Suprapubic skin (tissue), 4 donors: ENCODE results near the gene BCAS1. TPM values are rescaled to one million over a fixed set of nuclear protein-coding genes. Genes with fewer than 3 reads are reported as not detected.

Source experiments
- DNase-seq, 2 donors: peaks; one replicate each; pipeline ENCODE4 v3.0.0-alpha.2; 2019; ENCODE audit warnings: low spot score in 2 of 2
- H3K27ac ChIP-seq: fragments of 200-600 bp; sonication (generic); one replicate; pipeline ENCODE4 v1.5.1; 2019
- H3K27me3 ChIP-seq: fragments of 200-600 bp; sonication (generic); one replicate; pipeline ENCODE4 v1.5.1; 2019
- H3K36me3 ChIP-seq: fragments of 200-600 bp; sonication (generic); one replicate; pipeline ENCODE4 v1.5.1; 2019
- H3K4me1 ChIP-seq: fragments of 200-600 bp; sonication (generic); one replicate; pipeline ENCODE4 v1.5.1; 2019
- H3K4me3 ChIP-seq: fragments of 200-600 bp; sonication (generic); one replicate; pipeline ENCODE4 v1.5.1; 2019; ENCODE audit warnings: mild to moderate bottlenecking
- H3K9me3 ChIP-seq: fragments of 200-600 bp; sonication (generic); one replicate; pipeline ENCODE4 v1.5.1; 2019
- EP300 ChIP-seq: sonication (generic); formaldehyde crosslinking; IDR thresholded peaks from one replicate; pipeline ENCODE4 v1.6.1; 2017; ENCODE audit warnings: antibody characterized with exemption
- POLR2A ChIP-seq, 2 donors: fragments of 450-650 bp; IDR thresholded peaks; one replicate each; pipeline ENCODE4 v1.6.1; 2017; ENCODE audit warnings: antibody characterized with exemption in 2 of 2, mild to moderate bottlenecking in 2 of 2, moderate library complexity in 2 of 2
- POLR2AphosphoS5 ChIP-seq, 3 donors: sonication (generic); formaldehyde crosslinking; IDR thresholded peaks; one replicate each; pipeline ENCODE4 v1.6.1; 2017; ENCODE audit warnings: antibody characterized with exemption in 3 of 3
- WGBS: methylation state at CpG from one replicate; pipeline ENCODE4 v1.1.5; 2018; 5-methylcytosine and 5-hydroxymethylcytosine counted together
- total RNA-seq, 4 donors: library from RNA; depleted of rRNA; stranded (reverse); fragments of >200 nt; gene quantifications; one replicate each; pipeline ENCODE4 v1.1.0, GENCODE V29; 2016
- TF ChIP-seq, protein P1 (sequence below), 2 donors: fragments of 200-600 bp in 1 of 2; fragments of 450-650 bp in 1 of 2; sonication (generic) in 1 of 2; IDR thresholded peaks; one replicate each; pipeline ENCODE4 v1.5.1; 2016 to 2019; ENCODE audit warnings: antibody characterized with exemption in 2 of 2, mild to moderate bottlenecking in 1 of 2, moderate library complexity in 1 of 2

BCAS1 gene
- total RNA-seq, 4 donors from 2014 or later: 1.7 to 3.4 (median 2.1) TPM

DNA sequence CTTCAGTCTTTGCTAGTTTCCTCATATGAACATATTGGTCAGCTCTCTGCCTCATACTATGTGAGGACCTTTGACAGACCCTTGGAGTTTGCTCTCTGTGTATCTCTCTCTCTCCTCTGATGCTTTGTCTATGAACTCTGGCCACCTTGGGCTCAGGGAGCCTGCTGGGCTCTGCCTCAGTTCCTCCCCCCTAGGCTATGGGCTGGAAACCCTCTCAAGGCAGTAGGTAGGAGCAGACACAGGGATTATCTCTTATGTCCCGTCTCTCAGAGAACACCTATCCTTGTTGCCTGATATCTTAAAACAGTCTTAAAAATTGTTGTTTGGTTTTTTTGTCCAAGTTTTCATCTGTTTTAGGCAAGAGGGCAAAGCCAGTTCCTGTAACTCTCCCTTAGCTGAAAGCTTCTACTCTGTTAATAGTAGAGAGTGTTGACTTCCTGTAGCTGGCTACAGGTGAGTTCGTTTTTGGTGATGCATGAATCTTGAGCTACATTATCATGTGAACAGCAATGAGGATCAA is 68.3 kb downstream of the BCAS1 start:
- Histone ChIP-seq H3K27me3 (peaks cover 6% of the 10 kb centered on the region), H3K4me3 (no peak overlapping the region), H3K27ac (no peak overlapping the region), H3K36me3 (no peaks in the 10 kb centered on the region), H3K9me3 (peaks cover 4% of the 10 kb centered on the region), H3K4me1 (no peaks in the 10 kb centered on the region)
- no peak for DNase-seq
- TF ChIP-seq, protein P1, sequence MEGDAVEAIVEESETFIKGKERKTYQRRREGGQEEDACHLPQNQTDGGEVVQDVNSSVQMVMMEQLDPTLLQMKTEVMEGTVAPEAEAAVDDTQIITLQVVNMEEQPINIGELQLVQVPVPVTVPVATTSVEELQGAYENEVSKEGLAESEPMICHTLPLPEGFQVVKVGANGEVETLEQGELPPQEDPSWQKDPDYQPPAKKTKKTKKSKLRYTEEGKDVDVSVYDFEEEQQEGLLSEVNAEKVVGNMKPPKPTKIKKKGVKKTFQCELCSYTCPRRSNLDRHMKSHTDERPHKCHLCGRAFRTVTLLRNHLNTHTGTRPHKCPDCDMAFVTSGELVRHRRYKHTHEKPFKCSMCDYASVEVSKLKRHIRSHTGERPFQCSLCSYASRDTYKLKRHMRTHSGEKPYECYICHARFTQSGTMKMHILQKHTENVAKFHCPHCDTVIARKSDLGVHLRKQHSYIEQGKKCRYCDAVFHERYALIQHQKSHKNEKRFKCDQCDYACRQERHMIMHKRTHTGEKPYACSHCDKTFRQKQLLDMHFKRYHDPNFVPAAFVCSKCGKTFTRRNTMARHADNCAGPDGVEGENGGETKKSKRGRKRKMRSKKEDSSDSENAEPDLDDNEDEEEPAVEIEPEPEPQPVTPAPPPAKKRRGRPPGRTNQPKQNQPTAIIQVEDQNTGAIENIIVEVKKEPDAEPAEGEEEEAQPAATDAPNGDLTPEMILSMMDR (IDR thresholded peaks at IDR 0.05): no peak
- TF ChIP-seq POLR2A (IDR thresholded peaks at IDR 0.05) (no peak), EP300 (no peak), POLR2AphosphoS5 (IDR thresholded peaks at IDR 0.05) (no peak)
- 86% methylated on average over 2 of the region's 2 CpGs for WGBS

DNA sequence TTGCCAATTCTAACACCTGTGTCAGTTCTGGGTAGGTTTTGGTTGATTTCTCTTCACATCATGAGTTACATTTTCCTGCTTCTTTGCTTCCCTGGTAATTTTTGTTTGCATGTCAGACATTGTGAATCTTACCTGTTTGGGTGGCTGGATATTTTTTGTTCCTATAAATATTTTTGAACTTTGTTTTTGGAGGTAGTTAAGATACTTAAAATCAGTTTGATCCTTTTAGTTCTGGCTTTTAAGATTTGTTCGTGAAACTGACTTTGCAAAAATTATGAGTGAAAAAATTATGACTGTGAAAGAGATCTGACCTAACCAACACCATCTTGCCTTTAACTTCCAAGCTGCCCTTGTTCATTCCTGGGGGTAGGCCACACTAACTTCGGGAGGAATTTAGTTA is 69.5 kb downstream of the BCAS1 start:
- WGBS: 63% methylated on average over 2 of the region's 2 CpGs
- DNase-seq: no peak
- Histone ChIP-seq H3K27me3 (peaks cover 9% of the 10 kb centered on the region), H3K27ac (no peak overlapping the region), H3K4me1 (no peaks in the 10 kb centered on the region), H3K4me3 (no peak overlapping the region), H3K36me3 (no peaks in the 10 kb centered on the region), H3K9me3 (peaks cover 4% of the 10 kb centered on the region)
- TF ChIP-seq POLR2AphosphoS5 (IDR thresholded peaks at IDR 0.05): no peak
- TF ChIP-seq EP300: no peak
- TF ChIP-seq, protein P1 (IDR thresholded peaks at IDR 0.05): no peak
- no peak for TF ChIP-seq POLR2A (IDR thresholded peaks at IDR 0.05)

DNA sequence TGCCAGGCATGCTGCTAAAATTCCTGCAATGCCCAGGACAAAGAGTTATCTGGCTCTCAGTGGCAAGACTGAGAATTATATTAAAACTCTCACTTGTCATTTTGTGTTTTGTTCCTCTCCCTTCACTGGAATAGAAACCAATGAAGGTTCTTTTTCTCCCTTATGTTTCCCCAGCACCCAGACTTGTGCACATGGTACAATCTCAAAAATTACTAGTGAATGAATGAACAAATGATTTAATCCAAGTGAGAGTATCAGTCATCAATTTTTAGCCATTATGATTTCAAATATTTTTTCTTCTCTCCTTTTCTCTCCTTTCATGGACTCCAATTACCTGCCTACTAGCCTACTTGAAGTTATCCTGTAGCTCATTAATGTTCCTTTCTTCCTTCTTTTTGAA is 70.1 kb downstream of the BCAS1 start:
- Histone ChIP-seq H3K4me1 (no peaks in the 10 kb centered on the region), H3K27me3 (peaks cover 4% of the 10 kb centered on the region), H3K36me3 (no peaks in the 10 kb centered on the region), H3K4me3 (no peak overlapping the region), H3K27ac (no peak overlapping the region), H3K9me3 (peaks cover 4% of the 10 kb centered on the region)
- no peak for TF ChIP-seq EP300
- TF ChIP-seq, protein P1 (IDR thresholded peaks at IDR 0.05): no peak
- TF ChIP-seq POLR2AphosphoS5 (IDR thresholded peaks at IDR 0.05): no peak
- no peak for TF ChIP-seq POLR2A (IDR thresholded peaks at IDR 0.05)
- DNase-seq: no peak

DNA sequence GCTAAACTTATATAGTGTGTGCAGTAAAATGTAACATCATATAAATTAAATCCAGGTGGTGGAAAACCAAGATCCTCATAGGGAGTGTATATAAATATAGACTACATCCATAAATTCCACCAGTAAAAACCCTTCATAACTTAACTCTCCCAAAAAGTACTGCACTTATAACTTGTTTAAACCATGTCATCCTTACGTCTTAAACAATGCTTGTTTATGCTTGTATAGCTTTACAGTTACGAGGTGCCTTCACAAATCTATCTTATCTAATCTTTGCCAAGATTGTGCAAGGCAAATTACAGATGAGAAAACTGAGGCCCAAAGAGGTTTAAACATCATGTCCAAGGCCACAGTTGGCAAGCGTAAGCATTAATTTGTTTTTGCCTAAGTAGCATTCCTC is 71.3 kb downstream of the BCAS1 start:
- WGBS: 81% methylated on average over 3 of the region's 3 CpGs
- no peaks in the 10 kb centered on the region for H3K36me3 ChIP-seq
- no peak for DNase-seq
- peaks cover 4% of the 10 kb centered on the region for H3K27me3 ChIP-seq
- TF ChIP-seq EP300 (no peak), POLR2AphosphoS5 (IDR thresholded peaks at IDR 0.05) (no peak), POLR2A (IDR thresholded peaks at IDR 0.05) (no peak)
- TF ChIP-seq, protein P1 (IDR thresholded peaks at IDR 0.05): no peak
- H3K27ac ChIP-seq: no peak overlapping the region
- H3K4me3 ChIP-seq: no peak overlapping the region
- H3K4me1 ChIP-seq: no peaks in the 10 kb centered on the region
- peaks cover 4% of the 10 kb centered on the region for H3K9me3 ChIP-seq

DNA sequence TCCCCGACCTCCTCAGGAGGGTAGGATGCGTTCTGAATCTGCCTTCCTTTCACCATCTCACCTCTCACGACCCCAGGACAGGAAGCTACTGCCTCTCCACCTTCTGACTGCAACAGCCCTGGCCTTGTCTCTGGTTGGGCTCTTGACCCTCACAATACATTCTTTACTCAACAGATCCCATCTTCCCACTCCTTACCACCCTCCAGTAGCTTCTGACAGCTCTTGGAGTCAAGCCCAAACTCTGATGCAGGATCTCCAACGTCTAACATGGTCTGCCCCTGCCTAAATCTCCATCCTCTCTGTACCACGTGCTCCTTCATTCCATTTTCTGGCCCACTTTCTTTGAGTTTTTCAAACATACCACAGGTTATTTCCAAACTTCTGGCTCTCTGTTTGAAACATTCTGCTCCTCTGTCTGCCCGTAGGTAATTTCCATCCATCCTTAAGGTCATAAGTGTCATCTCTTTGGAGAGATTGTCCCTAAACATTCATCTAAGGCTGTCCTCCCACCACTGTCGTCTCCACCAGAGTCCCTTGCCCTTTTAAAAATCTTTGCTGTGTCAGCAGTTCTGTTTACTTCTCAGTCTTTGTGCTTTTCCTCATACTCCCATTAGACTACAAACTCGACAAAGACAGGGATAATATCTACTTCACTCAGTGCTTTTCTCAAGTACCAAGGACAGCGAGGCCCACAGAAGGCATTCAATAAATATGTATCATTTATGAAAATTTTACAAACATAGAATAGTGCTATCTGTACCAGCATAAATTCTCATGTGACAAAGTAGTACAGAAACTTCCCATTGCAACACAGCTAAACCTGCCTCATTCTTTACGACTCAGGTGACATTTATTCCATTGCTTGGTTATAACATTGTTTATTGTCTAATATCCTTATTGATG is 73.6 kb downstream of the BCAS1 start:
- no peak for DNase-seq
- no peaks in the 10 kb centered on the region for H3K4me1 ChIP-seq
- H3K4me3 ChIP-seq: no peak overlapping the region
- TF ChIP-seq POLR2A (IDR thresholded peaks at IDR 0.05): no peak
- TF ChIP-seq, protein P1 (IDR thresholded peaks at IDR 0.05): no peak
- no peak for TF ChIP-seq POLR2AphosphoS5 (IDR thresholded peaks at IDR 0.05)
- no peak for TF ChIP-seq EP300
- 74% methylated on average over 10 of the region's 10 CpGs for WGBS
- no peak overlapping the region for H3K27ac ChIP-seq
- H3K36me3 ChIP-seq: no peaks in the 10 kb centered on the region
- H3K9me3 ChIP-seq: peaks cover 4% of the 10 kb centered on the region
- H3K27me3 ChIP-seq: peaks cover 4% of the 10 kb centered on the region
